OCI-LY3 (cell line): ENCODE data around the gene FAM72D.
"Not testable (repeated sequence)": the region's sequence is repeated elsewhere in the genome, so short reads cannot be mapped to it uniquely, and the experiment has no call there.

Experiments
- H2AFZ ChIP-seq: fragments of 200-600, 300-600 bp; shearing (Covaris generic); 2 replicates; pipeline ENCODE4 v1.6.0; 2014; ENCODE audit warnings: antibody characterized with exemption, low read depth, low read length
- H3K27ac ChIP-seq: fragments of 200-600, 300-600 bp; sonication (generic); 2 replicates; pipeline ENCODE4 v1.5.1; 2014; ENCODE audit warnings: mild to moderate bottlenecking, low read length, moderate library complexity, mixed read lengths
- H3K27me3 ChIP-seq: fragments of 200-600, 300-600 bp; sonication (generic); 2 replicates; pipeline ENCODE4 v1.6.1; 2014; ENCODE audit warnings: low read depth, low read length, mixed read lengths
- H3K36me3 ChIP-seq: fragments of 200-600, 300-600 bp; sonication (generic); replicated peaks from 2 replicates; pipeline ENCODE3; 2014; ENCODE audit warnings: low read depth, low read length, mixed read lengths
- H3K4me1 ChIP-seq: fragments of 300-600, 200-600 bp; sonication (generic); 2 replicates; pipeline ENCODE4 v1.6.1; 2014; ENCODE audit warnings: low read length, mixed read lengths
- H3K4me2 ChIP-seq: fragments of 200-600, 300-600 bp; sonication (generic); 2 replicates; pipeline ENCODE4 v1.6.1; 2014; ENCODE audit warnings: low read length, mixed read lengths
- H3K4me3 ChIP-seq: fragments of 300-600, 200-600 bp; sonication (generic); 2 replicates; pipeline ENCODE4 v1.5.1; 2014; ENCODE audit warnings: antibody characterized with exemption, mild to moderate bottlenecking, low read length, moderate library complexity
- H3K79me2 ChIP-seq: fragments of 300-600, 200-600 bp; shearing (Covaris generic); 2 replicates; pipeline ENCODE4 v1.6.1; 2014; ENCODE audit warnings: mild to moderate bottlenecking, low read length, mixed read lengths
- H3K9ac ChIP-seq: fragments of 300-600, 200-600 bp; shearing (Covaris generic); 2 replicates; pipeline ENCODE4 v1.6.0; 2014; ENCODE audit warnings: mild to moderate bottlenecking, low read length, moderate library complexity
- H3K9me3 ChIP-seq: fragments of 200-600, 300-600 bp; shearing (Covaris generic); 2 replicates; pipeline ENCODE4 v1.6.1; 2014; ENCODE audit warnings: low read length, mixed read lengths; ENCODE audit not compliant: insufficient read depth
- H4K20me1 ChIP-seq: fragments of 200-600, 300-600 bp; sonication (generic); 2 replicates; pipeline ENCODE4 v1.6.1; 2016; ENCODE audit warnings: low read length, mixed read lengths; ENCODE audit not compliant: insufficient read depth

Gene FAM72D

DNA sequence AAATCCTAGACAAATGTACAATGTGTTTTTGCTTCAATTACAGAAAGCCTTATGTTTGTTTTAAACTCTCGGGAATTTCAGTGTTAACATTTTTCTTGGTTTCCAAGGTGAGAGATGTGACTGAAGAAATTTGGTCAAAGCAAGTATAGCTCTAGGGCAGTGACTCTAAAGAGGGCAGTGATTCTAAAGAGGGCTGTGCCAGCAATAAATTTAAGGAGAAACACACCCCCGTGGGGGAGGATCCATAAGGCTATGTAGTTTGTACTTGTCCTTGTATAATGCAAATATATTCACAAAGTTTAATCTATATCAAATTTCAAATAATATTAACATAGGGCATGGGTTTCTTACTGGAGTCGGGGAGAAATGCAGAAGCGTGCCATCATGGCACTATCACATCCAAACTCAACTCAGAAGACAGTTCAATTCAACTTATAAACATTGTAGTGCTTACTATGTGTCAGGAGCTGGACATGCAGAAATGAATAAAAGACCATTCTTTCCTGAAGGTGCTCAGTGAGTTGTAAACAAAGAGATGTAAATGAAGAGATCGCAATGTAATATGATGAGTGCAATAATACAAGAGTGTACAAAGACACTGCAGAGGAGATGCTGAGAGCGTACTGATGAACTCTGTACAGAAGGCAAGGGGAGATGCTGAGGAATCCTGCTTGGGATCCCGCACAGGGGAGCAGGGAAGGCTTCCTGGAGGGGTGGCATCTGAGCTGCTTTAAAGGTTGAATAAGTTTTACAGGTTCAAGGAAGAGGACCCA, 13.1 kb upstream of the FAM72D start:
- H2AFZ ChIP-seq, H3K4me2 ChIP-seq, H3K4me3 ChIP-seq, H3K9ac ChIP-seq, H3K36me3 ChIP-seq, H3K9me3 ChIP-seq, H3K4me1 ChIP-seq, H3K27ac ChIP-seq, H4K20me1 ChIP-seq, H3K27me3 ChIP-seq, H3K79me2 ChIP-seq: not testable (repeated sequence)

DNA sequence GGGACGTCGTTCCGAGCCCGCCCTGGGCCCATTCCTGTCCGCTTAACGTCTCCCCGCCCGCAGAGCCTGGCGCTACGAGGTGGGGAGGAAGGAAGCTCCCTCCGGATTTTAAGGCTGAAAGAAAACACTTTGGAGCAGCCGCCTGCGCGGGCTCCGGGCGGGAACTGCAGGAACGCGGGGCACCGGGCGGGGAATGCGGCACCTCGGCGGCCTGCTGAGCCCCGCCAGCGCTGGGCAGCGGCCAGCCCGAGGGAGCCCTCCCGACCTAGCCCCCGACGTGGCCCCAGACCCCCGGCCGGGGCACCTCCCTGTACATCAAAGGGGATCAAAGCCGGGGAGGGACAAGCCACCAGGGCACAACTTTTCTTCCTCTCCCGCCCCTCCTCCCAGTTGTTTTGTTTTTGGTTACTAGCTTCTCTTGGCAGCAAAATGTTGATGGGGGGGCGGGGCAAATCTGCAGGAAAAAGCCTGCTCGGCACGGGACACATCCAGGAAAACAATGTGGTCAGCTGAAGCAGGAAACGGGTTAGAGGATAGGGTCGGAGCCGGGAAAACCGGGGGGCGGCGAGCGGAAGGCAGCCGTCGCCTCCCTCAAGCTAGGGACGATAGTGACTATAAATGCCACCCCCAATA, 2.1 kb upstream of the FAM72D start:
- H3K4me2 ChIP-seq, H3K9ac ChIP-seq, H4K20me1 ChIP-seq, H3K79me2 ChIP-seq, H3K9me3 ChIP-seq, H3K27me3 ChIP-seq, H3K27ac ChIP-seq, H2AFZ ChIP-seq, H3K36me3 ChIP-seq, H3K4me1 ChIP-seq: not testable (repeated sequence)
- peak overlapping the region; percentile 60 for H3K4me3 ChIP-seq

DNA sequence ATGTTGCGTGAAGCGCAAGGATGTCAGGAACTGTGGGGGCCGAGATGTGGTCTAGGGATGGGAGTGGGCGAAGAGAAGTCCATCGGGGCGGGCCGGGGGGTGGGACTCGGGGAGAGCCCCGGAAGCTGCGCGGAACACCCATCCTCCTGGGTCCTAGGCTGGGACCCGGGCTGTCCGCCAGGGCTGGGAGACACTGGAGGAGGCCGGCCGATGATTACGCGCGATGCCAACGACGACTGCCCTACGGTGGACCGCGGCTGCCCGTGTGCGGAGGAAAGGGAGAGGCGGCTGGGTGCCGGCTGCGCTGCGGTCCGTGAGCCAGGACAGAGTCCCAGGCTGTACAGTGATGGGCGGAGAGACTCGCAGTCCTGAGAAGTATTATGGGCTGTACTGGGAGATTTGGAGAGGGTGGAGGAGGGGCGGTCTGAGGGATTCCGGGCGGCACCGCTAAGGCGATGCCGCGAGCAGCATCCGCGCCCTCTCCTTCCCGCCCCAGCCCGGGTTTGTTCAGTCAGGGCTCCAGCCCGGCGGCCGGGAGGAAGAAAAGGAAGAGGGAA, 1.0 kb upstream of the FAM72D start:
- H3K4me2 ChIP-seq, H3K9ac ChIP-seq, H3K4me1 ChIP-seq, H3K27me3 ChIP-seq, H3K36me3 ChIP-seq, H3K9me3 ChIP-seq, H2AFZ ChIP-seq, H3K27ac ChIP-seq, H4K20me1 ChIP-seq, H3K79me2 ChIP-seq: not testable (repeated sequence)
- H3K4me3 ChIP-seq: peak overlapping the region; percentile 54; the same call in 1 of the 2 replicates

DNA sequence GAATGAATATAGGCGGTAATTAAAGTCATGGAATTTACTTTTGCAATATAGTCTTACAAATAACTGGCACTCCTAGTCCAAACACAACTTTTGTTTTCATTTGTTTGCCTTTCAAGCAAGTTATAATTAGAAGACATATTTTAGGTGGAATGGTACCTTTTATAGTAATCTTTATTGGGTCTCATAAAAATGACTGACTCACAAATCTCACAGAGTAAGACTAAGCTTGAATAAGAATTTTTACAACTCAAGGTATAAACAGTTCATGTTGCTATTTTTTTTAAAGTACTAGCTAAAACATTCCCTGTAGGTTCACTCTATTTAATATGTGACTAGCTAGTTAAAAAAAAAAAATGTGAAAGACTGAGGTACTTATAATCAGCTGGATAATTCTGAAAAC, 6.0 kb downstream of the FAM72D start:
- not testable (repeated sequence) for H3K4me2 ChIP-seq, H3K9me3 ChIP-seq, H3K36me3 ChIP-seq, H3K4me3 ChIP-seq, H3K9ac ChIP-seq, H2AFZ ChIP-seq, H3K79me2 ChIP-seq, H3K27me3 ChIP-seq, H3K27ac ChIP-seq, H3K4me1 ChIP-seq, H4K20me1 ChIP-seq

DNA sequence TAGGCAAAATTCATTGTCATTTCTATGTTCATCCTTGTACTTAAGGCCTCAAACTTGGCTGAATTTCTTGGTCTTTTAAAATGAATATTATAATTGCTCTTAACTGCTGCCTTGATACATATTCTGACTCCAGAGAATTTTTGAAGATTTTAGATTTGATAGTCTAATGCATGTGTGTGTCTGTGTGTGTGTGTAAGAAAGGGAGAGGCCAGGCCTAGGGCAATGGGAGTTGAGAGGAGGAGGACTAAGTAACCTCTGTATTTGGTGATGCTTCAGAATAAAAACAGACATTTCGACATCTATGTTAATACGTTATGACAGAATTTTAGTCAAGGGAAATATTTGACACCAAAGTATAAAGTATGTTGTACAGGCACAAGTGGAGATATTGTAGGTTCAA, 7.5 kb downstream of the FAM72D start:
- H3K9ac ChIP-seq, H3K4me3 ChIP-seq, H2AFZ ChIP-seq, H3K4me2 ChIP-seq, H3K79me2 ChIP-seq, H3K27me3 ChIP-seq, H4K20me1 ChIP-seq, H3K4me1 ChIP-seq, H3K36me3 ChIP-seq, H3K9me3 ChIP-seq, H3K27ac ChIP-seq: not testable (repeated sequence)

DNA sequence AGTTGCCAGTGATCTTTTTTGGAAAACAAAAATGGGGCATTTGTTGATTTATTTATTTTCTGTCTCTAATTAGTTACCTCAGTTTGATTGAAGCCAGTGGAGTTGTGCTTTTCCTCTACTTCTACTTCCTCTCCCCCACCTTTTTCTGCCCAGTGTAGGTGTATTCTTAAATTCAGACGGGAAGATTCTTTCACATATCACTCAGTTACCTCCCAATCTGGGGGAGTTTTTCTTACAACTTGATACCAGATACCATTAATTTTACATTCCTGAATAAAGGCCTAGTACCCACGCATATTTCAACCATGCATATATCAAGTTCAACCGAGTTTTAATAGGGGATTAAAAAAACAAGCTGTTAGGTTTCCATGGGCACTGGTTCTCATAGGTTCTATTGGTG, 15.9 kb downstream of the FAM72D start:
- not testable (repeated sequence) for H3K4me3 ChIP-seq, H3K27ac ChIP-seq, H3K27me3 ChIP-seq, H3K79me2 ChIP-seq, H3K36me3 ChIP-seq, H3K4me2 ChIP-seq, H4K20me1 ChIP-seq, H3K4me1 ChIP-seq, H3K9me3 ChIP-seq, H3K9ac ChIP-seq, H2AFZ ChIP-seq

DNA sequence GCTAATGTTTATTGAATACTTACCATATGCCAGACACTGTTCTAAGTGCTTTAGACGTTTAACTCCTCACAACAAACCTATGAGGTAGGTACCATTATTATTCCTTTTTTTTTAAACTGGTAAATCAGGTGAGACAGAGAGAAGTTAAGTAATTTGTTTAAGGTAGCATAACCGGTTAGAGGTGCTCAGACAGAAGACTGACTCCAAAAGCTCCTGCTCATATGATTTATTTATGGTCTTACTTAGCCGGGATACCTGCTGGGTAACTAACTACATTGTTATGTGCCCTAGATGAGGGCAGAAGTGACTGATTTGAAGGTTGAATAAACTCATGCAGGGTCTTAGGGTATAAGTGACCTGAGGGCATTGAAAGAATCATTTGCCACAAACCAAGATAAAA, 16.9 kb downstream of the FAM72D start:
- H3K4me3 ChIP-seq, H3K4me2 ChIP-seq, H3K4me1 ChIP-seq, H3K79me2 ChIP-seq, H3K9me3 ChIP-seq, H3K27me3 ChIP-seq, H3K27ac ChIP-seq, H3K36me3 ChIP-seq, H3K9ac ChIP-seq, H4K20me1 ChIP-seq, H2AFZ ChIP-seq: not testable (repeated sequence)

DNA sequence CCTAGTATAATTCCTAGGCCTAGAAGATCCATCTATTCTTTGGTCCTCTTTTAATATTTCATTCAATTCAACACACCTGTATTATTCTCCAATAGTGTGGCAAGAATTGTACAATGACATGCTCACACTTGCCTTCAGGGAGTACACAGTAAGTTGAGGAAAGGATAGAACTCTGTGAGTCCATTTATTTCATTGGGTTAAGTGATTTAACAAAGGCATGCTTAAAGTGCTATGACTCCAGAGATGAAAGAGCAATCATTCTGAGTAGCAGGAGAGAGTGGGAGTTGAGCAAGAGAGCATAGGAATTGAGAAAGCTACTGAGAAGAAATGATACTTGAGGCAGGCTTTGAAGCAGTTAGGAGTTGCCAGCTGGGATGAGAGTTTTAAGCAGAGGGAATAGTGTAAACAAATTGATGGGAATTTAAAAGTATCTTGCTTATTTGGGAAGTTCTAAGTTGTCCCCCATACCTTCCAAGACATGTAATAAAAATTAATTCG, 18.8 kb downstream of the FAM72D start:
- not testable (repeated sequence) for H3K79me2 ChIP-seq, H3K9me3 ChIP-seq, H3K27ac ChIP-seq, H3K9ac ChIP-seq, H4K20me1 ChIP-seq, H2AFZ ChIP-seq, H3K27me3 ChIP-seq, H3K36me3 ChIP-seq, H3K4me2 ChIP-seq, H3K4me1 ChIP-seq, H3K4me3 ChIP-seq

DNA sequence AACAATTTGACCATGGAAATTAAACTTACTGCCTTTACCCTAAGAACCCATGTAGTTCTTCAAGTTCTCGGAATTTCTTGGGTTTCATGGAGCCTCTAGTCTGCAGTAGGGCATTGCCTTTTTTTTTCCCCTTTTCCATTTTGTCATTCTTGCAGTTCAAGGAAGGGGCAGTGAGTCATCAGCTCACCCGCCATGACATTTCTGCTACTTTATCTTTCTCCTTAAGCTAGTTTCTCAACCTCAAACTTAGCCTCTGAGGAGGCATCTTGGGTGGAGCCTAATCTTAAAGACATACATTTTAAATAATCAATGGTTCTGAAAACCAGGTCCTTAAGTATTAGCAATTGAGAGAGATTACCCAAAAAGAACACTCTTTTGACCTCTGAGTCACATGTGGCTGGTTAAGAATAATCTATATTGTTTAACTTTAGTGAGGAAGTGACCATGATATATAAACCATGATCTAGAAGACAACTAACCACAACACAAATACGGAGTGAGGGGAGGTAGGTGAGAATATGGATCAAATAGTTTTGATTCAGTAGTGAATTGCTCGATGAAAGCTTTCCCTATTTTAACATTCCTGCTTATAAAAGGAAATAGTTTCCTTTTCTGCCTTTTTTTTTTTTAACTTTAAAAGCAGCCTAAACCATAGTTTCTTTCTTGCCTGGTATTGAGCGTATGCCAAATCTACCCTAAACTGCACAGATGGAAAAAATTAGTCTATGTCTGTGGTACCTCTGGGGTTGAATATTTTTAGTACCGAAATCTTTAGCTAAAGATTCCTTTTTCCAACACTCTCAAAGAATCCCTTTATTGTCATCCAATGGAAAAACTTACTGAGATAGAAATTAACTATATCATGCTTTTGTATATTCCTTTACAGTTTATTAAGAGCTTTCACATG, 20.1 kb downstream of the FAM72D start:
- not testable (repeated sequence) for H3K9me3 ChIP-seq, H2AFZ ChIP-seq, H3K27me3 ChIP-seq, H3K79me2 ChIP-seq, H3K4me3 ChIP-seq, H3K4me2 ChIP-seq, H3K36me3 ChIP-seq, H3K27ac ChIP-seq, H4K20me1 ChIP-seq, H3K9ac ChIP-seq, H3K4me1 ChIP-seq
